ENCODE data around the gene PAFAH2.

PAFAH2 gene

DNA sequence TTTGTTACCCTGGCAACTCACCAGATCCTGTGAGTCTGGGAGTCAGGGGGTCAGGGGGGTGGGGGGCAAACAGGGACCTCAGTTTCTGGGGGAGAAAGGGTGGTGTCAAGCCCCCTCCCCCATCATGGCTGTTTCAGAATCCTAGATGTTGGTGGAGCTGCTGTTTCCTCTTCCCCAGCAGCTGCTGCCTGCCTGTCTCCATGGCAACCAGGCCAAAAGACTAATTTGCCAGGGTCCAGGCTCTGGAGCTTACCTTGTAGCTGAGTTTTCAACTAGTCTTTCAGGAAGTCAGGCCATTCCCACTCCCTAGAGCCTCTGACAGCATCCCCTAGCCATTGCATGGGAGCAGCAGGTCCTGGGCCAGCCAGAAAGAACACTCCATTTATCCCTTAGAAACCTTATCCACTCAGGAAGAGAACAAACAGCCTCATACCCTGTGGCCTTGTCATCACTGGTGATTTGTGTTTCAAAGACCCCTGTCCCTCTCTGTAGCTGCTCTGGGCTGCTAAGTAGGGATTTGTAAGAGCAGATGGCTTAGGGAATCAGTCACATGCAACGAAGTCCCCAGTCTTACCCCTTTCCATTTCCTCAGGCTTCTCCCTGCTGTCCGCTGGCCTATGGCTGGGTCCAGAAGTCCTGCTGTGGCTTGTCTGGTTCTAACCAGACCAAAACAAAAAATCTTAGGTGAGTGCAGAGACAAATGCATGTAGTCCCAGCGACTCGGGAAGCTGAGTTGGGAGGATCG is 70.2 kb downstream of the PAFAH2 start:
- no peak for DNase-seq

DNA sequence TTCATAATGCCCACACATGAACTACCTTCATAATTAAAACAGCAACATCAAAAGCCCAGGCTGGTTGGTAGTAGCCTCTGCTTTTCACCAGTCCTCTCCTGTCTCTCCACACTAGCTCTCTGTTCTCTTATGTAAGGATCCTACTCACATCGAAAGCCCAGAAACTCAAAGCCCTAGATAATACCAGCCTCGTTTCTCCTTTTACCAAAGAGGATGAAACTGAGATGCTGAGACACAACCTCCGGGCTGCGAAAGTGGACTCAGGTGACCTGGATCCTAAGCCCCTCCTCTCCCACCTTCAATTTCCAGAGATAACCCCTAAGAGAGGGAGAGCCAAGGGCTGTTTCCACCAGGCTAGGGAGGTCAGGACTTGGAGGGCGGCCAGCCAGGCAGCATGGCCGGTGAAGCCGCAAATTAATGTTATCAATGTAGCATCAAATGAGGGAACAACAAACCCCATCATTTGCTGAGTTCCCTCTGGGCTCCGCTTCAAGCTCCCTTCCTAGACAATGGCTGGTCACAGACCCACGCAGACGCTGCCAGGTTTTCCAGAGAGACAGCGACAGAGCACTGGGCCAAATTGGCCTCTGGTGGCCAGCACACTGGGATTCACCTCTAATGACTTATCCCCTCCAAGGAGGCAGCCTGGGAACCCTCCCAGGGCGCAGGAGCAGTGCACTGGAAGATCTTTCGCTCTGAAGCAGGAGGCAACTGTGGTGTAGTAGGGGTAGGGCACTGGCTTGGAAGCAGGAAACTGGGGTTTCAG is 70.9 kb downstream of the PAFAH2 start:
- no peak for DNase-seq

DNA sequence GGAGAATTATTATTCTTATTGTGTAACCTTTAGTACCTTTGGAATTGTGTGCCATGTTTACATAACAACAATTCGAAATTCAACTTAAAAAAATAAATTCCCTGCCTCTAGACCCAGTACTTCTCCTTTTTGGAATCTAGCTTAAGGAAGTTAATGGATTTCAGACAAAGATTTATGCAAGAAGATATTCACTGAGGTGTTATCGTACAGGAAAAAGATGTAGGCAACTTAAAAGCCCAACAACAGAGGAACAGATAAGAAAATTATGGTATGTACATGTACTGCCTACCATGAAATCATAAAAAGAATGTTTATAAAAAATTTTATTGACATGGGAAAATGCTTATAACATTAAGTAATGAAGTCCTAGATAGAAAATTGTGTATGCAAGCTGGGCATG is 73.4 kb downstream of the PAFAH2 start:
- no peak for DNase-seq

- no peak for DNase-seq
These were observed 74.8 kb downstream of the PAFAH2 start for GRCh38 chr1:25922971-25923552.

- peak; percentile 45 for DNase-seq
These were observed 75.5 kb downstream of the PAFAH2 start for GRCh38 chr1:25922056-25922970.

- no peak for DNase-seq
These were observed 79.2 kb downstream of the PAFAH2 start for GRCh38 chr1:25918615-25919014.

- DNase-seq, result no peak
These were observed 79.9 kb downstream of the PAFAH2 start for GRCh38 chr1:25917996-25918395.

DNA sequence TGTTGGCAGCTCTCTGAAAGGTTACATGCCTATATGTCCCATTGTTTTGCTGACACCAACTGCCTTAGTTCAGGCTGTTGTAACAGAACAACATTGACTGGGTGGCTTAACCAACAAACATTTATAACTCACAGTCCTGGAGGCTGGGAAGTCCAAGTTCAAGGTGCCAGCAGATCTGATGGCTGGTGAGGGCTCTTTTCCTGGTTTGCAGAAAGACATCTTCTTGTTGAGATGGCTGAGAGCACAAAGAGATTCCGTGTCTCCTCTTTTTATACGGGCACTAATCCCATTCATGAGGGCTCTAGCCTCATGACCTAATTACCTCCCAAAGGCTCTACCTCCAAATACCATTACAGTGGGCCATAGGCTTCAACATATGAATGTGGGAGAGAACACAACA is 81.4 kb downstream of the PAFAH2 start:
- no peak for DNase-seq

DNA sequence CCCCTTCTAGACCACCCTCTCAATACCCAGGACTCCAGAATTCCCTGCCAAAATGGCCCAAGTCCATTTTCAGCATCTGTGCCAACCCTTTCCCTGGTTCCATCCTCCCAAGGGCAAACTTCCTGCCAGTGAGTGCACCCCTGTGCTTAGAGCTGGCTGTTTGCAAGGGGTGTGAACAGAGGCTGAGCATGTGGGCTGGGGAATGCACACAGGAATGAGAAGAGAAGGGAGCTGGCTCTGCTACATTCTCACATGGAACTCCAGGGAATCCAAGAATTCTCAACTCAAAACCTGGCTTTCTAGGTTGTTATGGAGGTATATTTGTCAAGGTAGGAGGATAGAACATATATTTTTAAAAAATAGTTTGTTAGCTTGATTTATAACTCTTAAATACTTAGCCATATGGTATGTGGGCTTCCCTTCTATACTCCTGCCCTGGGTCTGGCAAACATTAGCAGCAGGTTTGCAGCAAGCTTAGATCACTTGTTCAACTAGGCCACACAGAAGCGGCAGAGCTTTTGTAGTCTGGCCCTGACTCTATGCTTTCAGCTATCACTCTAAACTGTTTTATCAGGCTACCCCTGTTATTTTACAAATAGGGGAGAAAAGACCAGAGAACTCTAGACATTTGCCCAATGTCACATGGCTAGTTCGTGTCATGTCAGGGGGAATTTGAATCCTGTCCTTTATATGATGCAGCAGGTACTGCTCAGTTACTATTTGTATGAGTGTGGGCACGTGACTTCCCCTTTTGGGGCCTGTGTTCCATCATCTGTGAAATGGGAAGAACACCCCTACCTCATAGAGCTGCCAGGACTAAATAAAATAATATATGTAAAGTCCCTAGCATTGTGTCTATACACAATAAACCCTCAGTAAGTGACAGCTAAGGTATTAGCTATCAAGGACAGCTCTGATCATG is 83.5 kb downstream of the PAFAH2 start:
- no peak for DNase-seq

DNA sequence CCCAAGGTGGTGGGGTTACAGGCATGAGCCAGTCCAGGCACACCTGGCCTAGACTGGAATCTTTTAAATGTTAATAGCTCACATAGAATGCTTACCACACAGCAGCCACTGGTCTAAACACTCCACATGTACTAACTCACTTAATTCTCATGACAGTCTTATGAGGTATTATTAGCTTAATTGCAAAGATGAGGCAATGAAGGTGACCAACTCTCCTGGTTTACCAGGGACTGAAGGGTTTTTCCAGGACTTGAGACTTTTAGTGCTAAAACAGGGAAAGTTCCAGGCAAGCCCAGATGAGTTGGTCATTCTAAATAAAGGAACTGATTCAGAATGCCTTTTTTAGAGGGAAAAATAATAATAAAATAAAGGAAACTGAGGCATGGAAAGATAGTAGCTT is 84.7 kb downstream of the PAFAH2 start:
- DNase-seq, result no peak

DNA sequence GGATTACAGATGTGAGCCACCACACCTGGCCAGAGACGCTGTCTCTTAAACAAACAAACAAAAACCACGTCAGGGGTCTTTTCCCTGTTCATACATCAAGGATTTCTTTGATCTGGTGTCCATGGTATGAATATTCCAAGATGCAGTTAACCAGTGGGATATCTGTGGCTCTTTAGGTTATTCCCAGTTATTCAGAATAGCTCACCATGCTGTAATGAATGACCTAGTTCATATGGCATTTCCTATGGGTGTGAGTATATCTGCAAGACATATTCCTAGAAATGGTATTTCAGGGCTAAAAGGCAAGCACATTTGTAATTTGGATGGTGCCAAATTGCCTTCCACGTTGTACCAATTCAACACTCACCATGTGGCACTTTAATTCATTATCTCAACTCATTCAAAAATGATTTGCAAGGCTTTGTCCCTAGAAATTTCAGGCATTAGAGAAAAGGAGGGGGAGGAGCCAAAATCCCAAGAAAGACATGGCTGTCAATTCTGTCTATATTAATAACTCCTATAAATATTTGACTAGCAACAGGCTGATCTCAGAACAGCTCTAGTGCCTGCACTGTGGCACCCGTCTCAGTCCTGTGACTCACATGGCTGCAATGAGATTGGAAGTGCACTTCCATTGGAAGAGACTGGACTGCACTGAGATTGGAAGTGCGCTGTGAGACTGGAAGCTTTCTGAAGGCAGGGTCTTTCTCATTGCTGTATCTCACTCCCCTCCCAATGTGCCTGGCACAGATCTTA is 85.6 kb downstream of the PAFAH2 start:
- no peak for DNase-seq

- no peak for DNase-seq
These were observed 86.7 kb downstream of the PAFAH2 start for GRCh38 chr1:25911162-25911561.

Measured in activated naive CD4-positive, alpha-beta T cell treated with Interleukin-2 at 50 U/mL for 16 hours (primary cell).